Prostate gland (tissue), 2 donors: ENCODE data around the gene HOXA5. TPM values are rescaled to one million over a fixed set of nuclear protein-coding genes. Genes with fewer than 3 reads are reported as not detected.
A peak's percentile ranks its signal among the peaks of the same experiment; 100 is the strongest.

Experiments
- DNase-seq: peaks from one replicate; pipeline ENCODE4 v3.0.0-alpha.2; 2019; ENCODE audit warnings: low spot score
- H3K27ac ChIP-seq, 2 donors: fragments of 200-600 bp; sonication (generic); 2 replicates each; pipeline ENCODE4 v1.5.1; 2017 to 2019
- H3K27me3 ChIP-seq: fragments of 200-600 bp; sonication (generic); replicated peaks from 2 replicates; pipeline ENCODE4 v1.5.1; 2019; ENCODE audit not compliant: insufficient read depth
- H3K36me3 ChIP-seq, 2 donors: fragments of 200-600 bp; sonication (generic); 1 replicate in 1 of 2; 2 replicates in 1 of 2; pipeline versions ENCODE4 v1.5.1 to v1.8.1; 2017 to 2019
- H3K4me1 ChIP-seq: fragments of 200-600 bp; sonication (generic); replicated peaks from 2 replicates; pipeline ENCODE4 v1.5.1; 2019
- H3K4me3 ChIP-seq, 2 donors: fragments of 200-600 bp; sonication (generic); 2 replicates each; pipeline ENCODE4 v1.5.1; 2017 to 2019
- H3K9me3 ChIP-seq: fragments of 200-600 bp; sonication (generic); 2 replicates; pipeline ENCODE4 v1.5.1; 2017
- POLR2A ChIP-seq: fragments of 450-650 bp; IDR thresholded peaks from one replicate; pipeline ENCODE4 v1.6.1; 2016; ENCODE audit warnings: antibody characterized with exemption, mild to moderate bottlenecking
- POLR2AphosphoS5 ChIP-seq: sonication (generic); formaldehyde crosslinking; IDR thresholded peaks from one replicate; pipeline ENCODE4 v1.6.1; 2017; ENCODE audit warnings: antibody characterized with exemption
- WGBS: methylation state at CpG from one replicate; pipeline ENCODE4 v1.1.5; 2018; 5-methylcytosine and 5-hydroxymethylcytosine counted together
- intact Hi-C: fragments of 100-400 bp; cut with DNase I; formaldehyde crosslinking; loops from one replicate; pipeline ENCODE4 v1.14.2; 2022
- total RNA-seq, 2 donors: library from RNA; depleted of rRNA; stranded (reverse); fragments of >200 nt; gene quantifications; one replicate each; pipeline ENCODE4 v1.1.0, GENCODE V29; 2016
- TF ChIP-seq, protein P1 (sequence below), 4 experiments: fragments of 200-600 bp in 2 of 4; fragments of 450-650 bp in 2 of 4; sonication (generic) in 2 of 4; IDR thresholded peaks; 1 replicate in 3 of 4; 2 replicates in 1 of 4; pipeline ENCODE4 v1.5.1; 2016 to 2019; ENCODE audit warnings: antibody characterized with exemption in 4 of 4, mild to moderate bottlenecking in 2 of 4, moderate library complexity in 2 of 4

HOXA5 gene
- total RNA-seq, 2 donors from 2014 or later, result 3.7 to 12.9 TPM

DNA sequence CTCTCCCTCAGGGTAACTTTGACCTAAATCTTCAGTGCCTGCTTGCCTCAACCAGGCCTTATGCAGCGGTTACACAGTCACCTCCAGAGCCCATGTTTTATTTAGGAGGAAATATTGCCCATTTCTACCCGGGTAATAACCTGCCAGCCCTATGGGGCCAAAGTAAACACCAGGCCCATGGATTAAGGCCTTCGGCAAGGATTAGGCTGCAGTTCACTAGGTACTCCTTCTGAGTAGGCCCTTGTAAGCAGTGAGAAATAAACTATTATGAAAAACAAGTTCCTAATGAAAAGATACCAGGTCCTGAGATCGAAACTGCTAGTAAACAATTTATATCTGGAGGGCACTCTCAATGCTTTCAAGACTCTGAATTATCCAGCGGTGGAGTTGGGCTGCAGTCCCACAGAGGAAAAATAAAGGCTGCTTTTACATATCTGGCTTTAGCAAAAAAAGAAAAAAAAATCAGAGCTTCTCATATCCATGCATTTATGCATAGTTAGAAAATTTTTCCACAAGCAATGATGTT is 34.4 kb upstream of the HOXA5 start:
- 23% methylated on average over 5 of the region's 5 CpGs for WGBS
- H3K27ac ChIP-seq, result peak overlapping the region; percentile 96
- no peaks in the 10 kb centered on the region for H3K4me1 ChIP-seq
- no peaks in the 10 kb centered on the region for H3K36me3 ChIP-seq
- no peaks in the 10 kb centered on the region for H3K9me3 ChIP-seq
- no peak for DNase-seq
- intact Hi-C loops, result no loop called here
- H3K4me3 ChIP-seq, result peak overlapping the region; percentile 61 to 80
- H3K27me3 ChIP-seq, result no peaks in the 10 kb centered on the region
- TF ChIP-seq, protein P1, sequence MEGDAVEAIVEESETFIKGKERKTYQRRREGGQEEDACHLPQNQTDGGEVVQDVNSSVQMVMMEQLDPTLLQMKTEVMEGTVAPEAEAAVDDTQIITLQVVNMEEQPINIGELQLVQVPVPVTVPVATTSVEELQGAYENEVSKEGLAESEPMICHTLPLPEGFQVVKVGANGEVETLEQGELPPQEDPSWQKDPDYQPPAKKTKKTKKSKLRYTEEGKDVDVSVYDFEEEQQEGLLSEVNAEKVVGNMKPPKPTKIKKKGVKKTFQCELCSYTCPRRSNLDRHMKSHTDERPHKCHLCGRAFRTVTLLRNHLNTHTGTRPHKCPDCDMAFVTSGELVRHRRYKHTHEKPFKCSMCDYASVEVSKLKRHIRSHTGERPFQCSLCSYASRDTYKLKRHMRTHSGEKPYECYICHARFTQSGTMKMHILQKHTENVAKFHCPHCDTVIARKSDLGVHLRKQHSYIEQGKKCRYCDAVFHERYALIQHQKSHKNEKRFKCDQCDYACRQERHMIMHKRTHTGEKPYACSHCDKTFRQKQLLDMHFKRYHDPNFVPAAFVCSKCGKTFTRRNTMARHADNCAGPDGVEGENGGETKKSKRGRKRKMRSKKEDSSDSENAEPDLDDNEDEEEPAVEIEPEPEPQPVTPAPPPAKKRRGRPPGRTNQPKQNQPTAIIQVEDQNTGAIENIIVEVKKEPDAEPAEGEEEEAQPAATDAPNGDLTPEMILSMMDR (IDR thresholded peaks at IDR 0.05), result peak in 1 of 4 experiments; percentile 24
- no peak for TF ChIP-seq POLR2AphosphoS5

DNA sequence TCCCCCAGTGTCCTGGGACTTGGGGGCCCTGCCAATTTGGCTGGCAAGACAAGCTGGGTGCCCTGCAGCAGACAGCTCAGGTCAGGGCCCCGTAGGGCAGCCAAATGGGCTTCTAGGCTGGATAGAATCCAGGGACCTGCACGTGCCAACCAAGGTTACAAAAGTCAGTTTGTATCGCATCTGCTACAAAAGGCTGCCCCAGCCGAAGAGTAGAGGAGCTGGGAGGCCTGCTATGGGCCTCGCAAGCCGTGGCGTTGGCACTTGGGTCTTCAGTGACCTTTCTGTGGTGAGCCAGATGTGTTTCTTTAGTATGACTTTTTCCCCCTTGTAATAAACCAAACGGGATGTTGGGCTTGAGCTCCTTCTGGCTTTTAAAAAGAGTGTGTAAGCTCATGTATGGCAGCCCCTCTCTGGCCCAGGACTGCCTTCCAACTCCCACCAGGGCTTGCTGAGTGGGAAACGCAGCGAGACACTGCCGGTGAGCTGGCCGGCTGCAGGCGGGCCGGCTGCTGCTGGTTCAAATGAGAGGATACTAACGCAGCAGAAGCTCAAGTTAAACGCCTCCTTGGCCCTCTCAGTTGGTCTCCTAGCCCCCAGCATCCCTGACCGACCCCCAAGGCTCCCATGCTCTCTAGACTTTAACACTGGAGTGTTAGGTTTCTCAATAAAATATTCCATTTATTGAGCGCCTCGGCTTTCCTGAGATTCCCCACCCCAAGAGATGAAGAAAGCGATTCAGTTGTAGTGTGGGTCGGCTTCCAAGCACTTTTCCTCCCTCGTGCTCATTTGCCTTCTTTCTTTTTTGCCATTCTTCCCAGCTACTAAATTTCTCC is 33.7 kb upstream of the HOXA5 start:
- Histone ChIP-seq H3K9me3 (no peaks in the 10 kb centered on the region), H3K36me3 (no peaks in the 10 kb centered on the region), H3K27ac (peak overlapping the region; percentile 96), H3K27me3 (no peaks in the 10 kb centered on the region), H3K4me1 (no peaks in the 10 kb centered on the region), H3K4me3 (peak overlapping the region; percentile 61 to 80)
- intact Hi-C loops, result no loop called here
- TF ChIP-seq POLR2A (no peak), POLR2AphosphoS5 (no peak)
- TF ChIP-seq, protein P1 (IDR thresholded peaks at IDR 0.05), result no peak
- no peak for DNase-seq
- WGBS, result 29% methylated on average over 22 of the region's 22 CpGs

DNA sequence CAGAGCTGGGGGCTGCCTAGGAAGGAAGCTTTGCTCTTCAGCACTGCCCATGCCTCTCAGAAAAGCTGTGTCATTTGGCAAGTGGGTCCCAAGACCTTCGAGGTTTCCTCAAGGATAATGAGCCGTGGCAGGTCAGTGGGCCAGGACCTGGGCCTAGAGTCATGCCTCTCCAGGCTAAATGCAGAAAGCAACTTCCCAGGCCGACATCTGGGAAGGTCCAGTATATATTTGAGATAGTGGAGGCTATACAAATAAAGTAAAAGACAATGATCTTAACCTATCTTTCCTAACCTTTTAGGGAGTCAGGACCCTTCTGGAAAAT is 33.0 kb upstream of the HOXA5 start:
- intact Hi-C loops, result no loop called here
- no peaks in the 10 kb centered on the region for H3K36me3 ChIP-seq

DNA sequence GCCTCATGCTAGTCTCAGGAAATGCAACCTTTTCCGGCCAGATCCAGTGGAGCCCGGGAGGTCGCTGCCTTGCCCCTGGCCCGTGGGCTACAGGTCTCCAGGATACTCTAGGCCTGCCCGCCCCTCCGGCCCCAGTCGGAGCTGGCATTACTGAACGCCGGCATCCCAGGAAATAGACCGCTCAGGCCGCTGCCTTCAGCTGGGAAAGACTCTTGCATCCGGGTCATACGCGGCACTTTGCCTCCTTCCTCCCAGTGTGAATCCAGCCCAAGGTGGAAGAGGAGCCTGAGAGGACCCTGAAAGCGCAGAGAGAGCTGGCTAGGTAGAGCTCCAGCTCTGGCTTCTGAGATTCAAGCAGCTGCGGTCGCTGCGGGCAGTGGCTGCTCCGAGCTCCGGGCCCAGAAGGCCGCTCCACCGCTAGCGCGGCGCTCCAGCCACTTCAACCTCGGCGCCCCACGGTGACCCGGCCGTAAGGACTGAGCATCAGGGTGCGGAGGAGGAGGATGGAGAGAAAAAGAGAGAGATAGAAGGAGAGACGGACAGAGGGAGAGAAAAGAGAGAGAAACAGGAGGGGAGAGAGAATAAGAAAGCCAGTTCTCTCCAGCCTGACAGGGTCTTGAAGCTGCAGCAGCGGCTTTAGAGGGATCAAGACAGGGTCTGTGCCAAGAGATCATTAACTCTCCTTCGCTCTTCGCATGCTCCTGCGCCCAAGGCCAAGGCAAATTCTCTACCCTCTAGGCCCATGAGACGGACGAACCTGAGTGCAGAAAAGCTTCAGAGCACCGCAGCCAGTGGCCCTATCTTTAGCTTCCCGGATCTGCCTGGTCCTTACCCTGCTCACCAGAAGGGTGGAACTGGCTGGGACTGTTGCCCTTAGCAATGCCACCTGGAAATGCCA is 32.4 kb upstream of the HOXA5 start:
- H3K4me3 ChIP-seq, result peak overlapping the region; percentile 61 to 80
- intact Hi-C loops, result no loop called here
- H3K9me3 ChIP-seq, result no peaks in the 10 kb centered on the region
- no peaks in the 10 kb centered on the region for H3K36me3 ChIP-seq
- no peaks in the 10 kb centered on the region for H3K4me1 ChIP-seq
- WGBS, result 21% methylated on average over 40 of the region's 40 CpGs
- DNase-seq, result no peak
- TF ChIP-seq, protein P1 (IDR thresholded peaks at IDR 0.05), result peak in 2 of 4 experiments; percentile 3
- TF ChIP-seq POLR2AphosphoS5, result no peak
- H3K27ac ChIP-seq, result peak overlapping the region; percentile 96
- H3K27me3 ChIP-seq, result no peaks in the 10 kb centered on the region

More for the DNA sequence above, 33.0 kb upstream of the HOXA5 start:
- TF ChIP-seq, protein P1 (IDR thresholded peaks at IDR 0.05), result no peak
- TF ChIP-seq POLR2AphosphoS5 (no peak), POLR2A (no peak)
- 34% methylated on average over 3 of the region's 3 CpGs for WGBS
- Histone ChIP-seq H3K27me3 (no peaks in the 10 kb centered on the region), H3K4me3 (peak overlapping the region; percentile 61 to 80), H3K4me1 (no peaks in the 10 kb centered on the region), H3K27ac (peak overlapping the region; percentile 96), H3K9me3 (no peaks in the 10 kb centered on the region)
- no peak for DNase-seq
